HepG2 (cell line): Measurements from ENCODE around the gene PACS1. TPM values are rescaled to one million over a fixed set of nuclear protein-coding genes. Genes with fewer than 3 reads are reported as not detected.
"Not testable (repeated sequence)": the region's sequence is repeated elsewhere in the genome, so short reads cannot be mapped to it uniquely, and the experiment has no call there.

Experiments
- ATAC-seq: fragments of 200-7000 bp; cut with Tn5 transposase; 3 replicates; pipeline ENCODE4 v1.9.1; 2020; ENCODE audit warnings: mild to moderate bottlenecking, moderate library complexity
- BruUV-seq: library from RNA; stranded (reverse); fragments of 400-500 nt; replicated peaks from 2 replicates; lab custom pipeline; 2021; lab: Mats Ljungman, UMichigan
- CTCF ChIA-PET: fragments of 300-600 bp; formaldehyde crosslinking; extraction: SDS; loops from one replicate; lab custom pipeline; 2021; ENCODE audit warnings: low total read pairs, inconsistent platforms, low intra/inter-chr PET ratio; lab: Yijun Ruan, JAX
- POLR2A ChIA-PET: fragments of 350-600 bp; sonication (Branson Sonifier 250); formaldehyde crosslinking; loops from one replicate; lab custom pipeline; 2020; ENCODE audit warnings: antibody characterized with exemption, inconsistent platforms; lab: Yijun Ruan, JAX
- DNase-seq: peaks from one replicate; pipeline ENCODE4 v3.0.0-alpha.2; 2015; ENCODE audit warnings: low spot score
- FAIRE-seq: peaks from 3 replicates; lab custom pipeline; 2011; peaks lifted over from hg19 to GRCh38; lab: Jason Lieb, UNC
- H2AFZ ChIP-seq: one replicate; pipeline ENCODE4 v1.6.1; 2011; ENCODE audit warnings: low read length, inconsistent platforms
- H3K27ac ChIP-seq: fragments of 300-600 bp; 3 replicates; pipeline ENCODE4 v1.8.0; 2011; ENCODE audit warnings: mixed run types, mild to moderate bottlenecking, mixed read lengths, low read length, inconsistent platforms; ENCODE audit not compliant: insufficient read depth; ENCODE audit errors: extremely low read length
- H3K27me3 ChIP-seq, 2 experiments: fragments of 200-600 bp in 1 of 2; 2 replicates in 1 of 2; 3 replicates in 1 of 2; pipeline versions ENCODE4 v1.6.0 to v1.8.0; 2011; ENCODE audit warnings: low read length in 2 of 2, mild to moderate bottlenecking in 2 of 2, moderate library complexity in 2 of 2, inconsistent platforms in 1 of 2; ENCODE audit not compliant: insufficient read depth in 2 of 2, control insufficient read depth in 1 of 2
- H3K36me3 ChIP-seq, 2 experiments: fragments of 200-600 bp in 1 of 2; replicated peaks in 1 of 2; 2 replicates in 1 of 2; 3 replicates in 1 of 2; pipeline versions ENCODE4 v1.5.1 to v1.8.0; 2011; ENCODE audit warnings: low read length in 2 of 2, inconsistent platforms in 1 of 2; ENCODE audit not compliant: insufficient read depth in 2 of 2, control insufficient read depth in 1 of 2
- H3K4me1 ChIP-seq: 2 replicates; pipeline ENCODE4 v1.5.1; 2012; ENCODE audit warnings: low read length, inconsistent platforms; ENCODE audit not compliant: insufficient read depth
- H3K4me2 ChIP-seq: 2 replicates; pipeline ENCODE4 v1.6.0; 2011; ENCODE audit warnings: low read depth, low read length, inconsistent platforms
- H3K4me3 ChIP-seq, 3 experiments: fragments of 200-600 bp in 1 of 3; sonication (generic), shearing (Covaris generic) in 1 of 3; replicated peaks in 1 of 3; 2 replicates each; pipeline ENCODE4 v1.5.1; 2011 to 2016; ENCODE audit warnings: low read length in 3 of 3, inconsistent platforms in 2 of 3, low read depth in 2 of 3, mild to moderate bottlenecking in 2 of 3, control low read depth in 1 of 3, mixed read lengths in 1 of 3; ENCODE audit not compliant: insufficient read depth in 1 of 3
- H3K79me2 ChIP-seq: one replicate; pipeline ENCODE4 v1.6.1; 2011; ENCODE audit warnings: low read length, inconsistent platforms; ENCODE audit not compliant: insufficient read depth
- H3K9ac ChIP-seq: 2 replicates; pipeline ENCODE4 v1.6.0; 2011; ENCODE audit warnings: mild to moderate bottlenecking, low read depth, low read length, inconsistent platforms; ENCODE audit not compliant: insufficient read depth
- H3K9me3 ChIP-seq: 2 replicates; pipeline ENCODE4 v1.5.1; 2012; ENCODE audit warnings: mild to moderate bottlenecking, low read length
- H4K20me1 ChIP-seq: 2 replicates; pipeline ENCODE4 v1.6.0; 2011; ENCODE audit warnings: inconsistent platforms, mild to moderate bottlenecking, low read length, moderate library complexity; ENCODE audit not compliant: insufficient read depth
- BATF2 ChIP-seq: sonication (generic); formaldehyde crosslinking; IDR thresholded peaks from 2 replicates; pipeline ENCODE4 v1.8.0; 2022; ENCODE audit warnings: mild to moderate bottlenecking, missing genetic modification reagents, moderate library complexity
- POLR2AphosphoS2 ChIP-seq: IDR thresholded peaks from 2 replicates; pipeline ENCODE4 v1.6.1; 2011; ENCODE audit warnings: low read depth, low read length, improper control_type of control experiment
- RELA ChIP-seq: sonication (generic); formaldehyde crosslinking; IDR thresholded peaks from 2 replicates; pipeline ENCODE4 v1.4.0; 2020; ENCODE audit warnings: missing genetic modification reagents
- SSRP1 ChIP-seq: IDR thresholded peaks from 2 replicates; pipeline ENCODE4 v1.6.1; 2016; ENCODE audit warnings: control low read depth
- ZGPAT ChIP-seq: IDR thresholded peaks from 2 replicates; pipeline ENCODE4 v1.6.1; 2016; ENCODE audit warnings: mild to moderate bottlenecking
- ZNF124 ChIP-seq: sonication (generic); formaldehyde crosslinking; IDR thresholded peaks from 2 replicates; pipeline ENCODE4 v1.4.0; 2020; ENCODE audit warnings: missing genetic modification reagents
- ZNF230 ChIP-seq: sonication (generic); formaldehyde crosslinking; IDR thresholded peaks from 2 replicates; pipeline ENCODE4 v1.4.0; 2020; ENCODE audit warnings: mild to moderate bottlenecking, missing genetic modification reagents
- ZNF549 ChIP-seq: sonication (generic); formaldehyde crosslinking; IDR thresholded peaks from 2 replicates; pipeline ENCODE4 v1.5.0; 2020; ENCODE audit warnings: missing genetic modification reagents
- ZNF724P ChIP-seq: sonication (generic); formaldehyde crosslinking; IDR thresholded peaks from 2 replicates; pipeline ENCODE4 v1.8.0; 2022; ENCODE audit warnings: missing genetic modification reagents, borderline replicate concordance
- ZSCAN5A ChIP-seq: sonication (generic); formaldehyde crosslinking; IDR thresholded peaks from 2 replicates; pipeline ENCODE4 v1.8.0; 2022; ENCODE audit warnings: mild to moderate bottlenecking, missing genetic modification reagents, borderline replicate concordance
- WGBS: methylation state at CpG from one replicate; pipeline ENCODE4 v1.1.6; 2017; ENCODE audit warnings: low lambda C conversion rate; 5-methylcytosine and 5-hydroxymethylcytosine counted together
- in situ Hi-C: cut with HindIII; loops from 2 replicates; pipeline ENCODE4 v1.10.0; 2017; ENCODE audit warnings: low pct_unique_long_range_greater_than_20kb; ENCODE audit not compliant: extremely low pct_ligation_motif_present
- intact Hi-C: fragments of 100-400 bp; cut with micrococcal nuclease; formaldehyde crosslinking; loops from one replicate; pipeline ENCODE4 v1.10.0; 2022; ENCODE audit not compliant: unreplicated experiment
- polyA plus RNA-seq, 8 experiments: library from polyadenylated mRNA; depleted of rRNA in 3 of 8; stranded (reverse) in 7 of 8; unstranded in 1 of 8; fragments of >200 nt; fragmentation: Illumina TruSeq in 4 of 8; extraction: Trizol in 4 of 8; gene quantifications; 2 replicates each; pipeline versions ENCODE4 v1.2.1 to v1.2.3, GENCODE V29; 2011 to 2016; ENCODE audit warnings: low read depth in 4 of 8, missing spikeins in 1 of 8, mixed read lengths in 1 of 8; ENCODE audit not compliant: insufficient read depth in 1 of 8
- total RNA-seq, 5 experiments: library from RNA; depleted of rRNA; stranded (reverse); fragments of >200 nt; fragmentation: Illumina TruSeq; extraction: Trizol; gene quantifications; 2 replicates each; pipeline ENCODE4 v1.2.3, GENCODE V29; 2016; ENCODE audit warnings: low read depth in 1 of 5

PACS1 gene
- total and polyA plus RNA-seq, 2 of the 13 experiments (the other 11 are each of a cell fraction or from before 2014, with no cell fraction given): 7.6 to 8.6 TPM

- WGBS: 87% methylated on average over 7 of the region's 7 CpGs
- intact Hi-C loops: no loop called here
- ChIA-PET CTCF (no interaction called here), POLR2A (no interaction called here)
- Histone ChIP-seq H3K27me3 (no peaks in the 10 kb centered on the region), H3K27ac (no peak overlapping the region), H3K4me2 (no peak overlapping the region), H3K79me2 (no peaks in the 10 kb centered on the region), H4K20me1 (no peaks in the 10 kb centered on the region), H3K9me3 (no peaks in the 10 kb centered on the region), H2AFZ (no peak overlapping the region), H3K36me3 (no peaks in the 10 kb centered on the region), H3K4me3 (no peak overlapping the region), H3K4me1 (peaks cover 6% of the 10 kb centered on the region), H3K9ac (no peak overlapping the region)
- BruUV-seq: no TSS peak
- DNase-seq: no peak
- TF ChIP-seq BATF2 (CRISPR knock-in tag) (no peak), ZNF124 (CRISPR knock-in tag) (no peak), POLR2AphosphoS2 (no peak), ZNF724P (CRISPR knock-in tag) (no peak), ZNF230 (CRISPR knock-in tag) (no peak), ZSCAN5A (no peak), RELA (CRISPR knock-in tag) (no peak), ZGPAT (CRISPR knock-in tag) (no peak), SSRP1 (CRISPR knock-in tag) (no peak), ZNF549 (no peak)
- FAIRE-seq: no peak
- in situ Hi-C loops: no loop called here
- no peak for ATAC-seq
Observed at GRCh38 chr11:66251809-66252208, 181.7 kb downstream of the PACS1 start.

GRCh38 chr11:66253081-66253480 lies 183.0 kb downstream of the PACS1 start:
- H3K4me2 ChIP-seq, H3K79me2 ChIP-seq, intact Hi-C loops, H3K9me3 ChIP-seq, BruUV-seq, H2AFZ ChIP-seq, H3K36me3 ChIP-seq, H3K27me3 ChIP-seq, POLR2A ChIA-PET, in situ Hi-C loops, H3K27ac ChIP-seq, DNase-seq, CTCF ChIA-PET, ATAC-seq, H3K9ac ChIP-seq, H3K4me3 ChIP-seq, H4K20me1 ChIP-seq, FAIRE-seq: not testable (repeated sequence)
- WGBS: 88% methylated on average over 6 of the region's 6 CpGs
- H3K4me1 ChIP-seq: peaks cover 10% of the 10 kb centered on the region
